ENCODE data around the gene GZMB.
"Not testable (repeated sequence)": the region's sequence is repeated elsewhere in the genome, so short reads cannot be mapped to it uniquely, and the experiment has no call there.

GZMB gene

DNA sequence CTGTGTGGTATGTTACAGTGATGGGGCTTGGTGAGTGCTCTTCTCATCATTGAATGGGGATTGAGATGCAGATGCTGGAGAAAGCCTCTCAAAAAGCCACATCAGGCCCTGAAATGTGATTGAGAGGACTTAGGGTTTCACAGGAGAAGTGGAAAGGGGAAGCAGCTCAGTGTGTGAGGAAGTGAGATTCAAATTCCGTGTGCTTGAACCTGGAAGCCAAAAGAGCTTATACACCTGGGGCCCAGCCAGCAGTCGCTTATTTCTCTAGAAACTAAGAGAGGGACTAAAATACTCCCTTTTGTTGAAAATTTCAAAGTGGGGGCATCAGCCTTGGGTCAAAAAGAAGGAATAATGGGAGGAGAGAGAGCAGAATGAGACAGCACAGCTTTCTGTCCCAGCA lies 39.1 kb upstream of the GZMB start:
- TF ChIP-seq POLR2AphosphoS5 (IDR thresholded peaks at IDR 0.05; ENCODE audit: borderline replicate concordance, low read depth, low read length) (no peak), FOXP2 (optimal IDR thresholded peaks at IDR 0.05; ENCODE audit: control extremely low read depth, extremely low read length, insufficient read depth) (no peak), EZH2 (IDR thresholded peaks at IDR 0.05) (no peak)
- no peak for DNase-seq (ENCODE audit: low read depth, low spot score)
- Histone ChIP-seq H3K9ac (ENCODE audit: insufficient read length) (no peak overlapping the region), H3K4me3 (no peak overlapping the region), H3K27ac (no peak overlapping the region), H3K9me3 (ENCODE audit: low read depth, low read length) (no peaks in the 10 kb centered on the region), H3K36me3 (ENCODE audit: insufficient read depth, low read length) (no peaks in the 10 kb centered on the region)

DNA sequence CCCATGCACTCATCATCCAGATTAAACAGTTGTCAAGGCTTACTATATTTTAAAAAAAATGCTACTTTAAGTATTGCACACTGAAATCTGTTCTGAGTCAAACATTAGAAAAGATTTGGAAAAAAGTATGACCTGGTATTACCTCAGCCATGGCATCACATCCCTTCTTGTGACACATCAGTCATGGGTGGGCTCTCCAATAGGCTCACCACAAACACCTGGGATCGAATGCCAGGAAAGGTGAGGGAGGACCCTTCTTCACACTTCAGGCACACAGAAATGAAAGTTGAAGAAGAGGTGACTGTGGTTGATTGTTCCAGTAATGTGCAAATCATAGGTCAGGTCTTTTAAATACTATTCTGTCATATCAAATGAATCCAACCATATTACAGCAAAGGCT lies 36.6 kb upstream of the GZMB start:
- Histone ChIP-seq H3K9me3 (ENCODE audit: low read depth, low read length) (no peaks in the 10 kb centered on the region), H3K27ac (no peak overlapping the region), H3K4me3 (no peak overlapping the region), H3K9ac (ENCODE audit: insufficient read length) (no peak overlapping the region), H3K36me3 (ENCODE audit: insufficient read depth, low read length) (no peaks in the 10 kb centered on the region)
- no peak for DNase-seq (ENCODE audit: low read depth, low spot score)
- TF ChIP-seq EZH2 (IDR thresholded peaks at IDR 0.05) (no peak), FOXP2 (optimal IDR thresholded peaks at IDR 0.05; ENCODE audit: control extremely low read depth, extremely low read length, insufficient read depth) (no peak), POLR2AphosphoS5 (IDR thresholded peaks at IDR 0.05; ENCODE audit: borderline replicate concordance, low read depth, low read length) (no peak)

DNA sequence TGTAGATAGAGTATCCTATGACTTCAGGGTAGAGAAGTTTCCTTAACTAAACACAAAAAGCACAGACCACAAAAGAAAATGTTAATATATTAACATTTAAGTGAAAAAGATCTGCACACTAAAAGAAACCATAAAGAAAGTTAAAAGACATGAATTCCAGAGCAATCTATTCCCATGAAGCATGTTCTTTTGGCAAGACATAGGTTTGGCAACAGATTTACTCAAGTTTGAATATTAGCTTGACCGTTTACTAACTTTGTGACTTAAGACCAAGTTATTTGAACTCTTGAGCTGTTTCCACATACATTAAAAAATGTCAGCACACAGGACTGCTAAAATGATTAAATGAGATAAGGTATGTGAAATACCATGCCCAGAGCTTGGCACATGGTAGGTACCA lies 35.7 kb upstream of the GZMB start:
- no peak overlapping the region for H3K9ac ChIP-seq (ENCODE audit: insufficient read length)
- TF ChIP-seq EZH2 (IDR thresholded peaks at IDR 0.05) (no peak), FOXP2 (optimal IDR thresholded peaks at IDR 0.05; ENCODE audit: control extremely low read depth, extremely low read length, insufficient read depth) (no peak), POLR2AphosphoS5 (IDR thresholded peaks at IDR 0.05; ENCODE audit: borderline replicate concordance, low read depth, low read length) (no peak)
- no peak for DNase-seq (ENCODE audit: low read depth, low spot score)
- no peak overlapping the region for H3K4me3 ChIP-seq
- H3K36me3 ChIP-seq (ENCODE audit: insufficient read depth, low read length) = no peaks in the 10 kb centered on the region
- no peaks in the 10 kb centered on the region for H3K9me3 ChIP-seq (ENCODE audit: low read depth, low read length)
- no peak overlapping the region for H3K27ac ChIP-seq

DNA sequence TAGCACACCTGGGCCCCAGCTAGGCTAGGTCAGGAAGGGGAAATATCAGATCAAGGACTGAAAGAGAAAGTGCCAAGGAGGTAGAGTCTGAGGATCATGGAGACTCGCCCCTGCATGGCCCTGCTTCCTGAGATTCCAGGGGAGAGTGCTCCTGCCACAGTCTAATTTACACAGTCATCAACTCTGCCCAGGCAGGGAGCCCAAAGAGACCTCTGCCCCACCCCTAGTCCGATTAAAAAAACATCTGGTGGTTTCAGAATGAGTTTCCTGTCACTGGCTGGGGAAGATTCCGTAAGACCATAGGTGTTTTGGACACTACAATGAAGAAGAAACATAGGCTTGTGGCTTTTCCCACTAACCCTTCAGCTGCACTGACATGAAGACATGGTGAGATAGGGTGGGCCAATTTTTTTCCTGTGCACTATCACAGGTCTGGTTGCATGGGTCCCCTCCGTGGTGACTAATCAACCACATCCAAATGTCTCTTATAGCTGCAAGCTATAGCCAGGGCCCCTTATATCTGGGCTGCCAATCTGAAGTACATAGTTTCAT lies 31.5 kb upstream of the GZMB start:
- DNase-seq (ENCODE audit: low read depth, low spot score) = no peak
- Histone ChIP-seq H3K9me3 (ENCODE audit: low read depth, low read length) (no peaks in the 10 kb centered on the region), H3K36me3 (ENCODE audit: insufficient read depth, low read length) (no peaks in the 10 kb centered on the region), H3K9ac (ENCODE audit: insufficient read length) (no peak overlapping the region), H3K27ac (no peak overlapping the region), H3K4me3 (no peak overlapping the region)
- TF ChIP-seq POLR2AphosphoS5 (IDR thresholded peaks at IDR 0.05; ENCODE audit: borderline replicate concordance, low read depth, low read length) (no peak), FOXP2 (optimal IDR thresholded peaks at IDR 0.05; ENCODE audit: control extremely low read depth, extremely low read length, insufficient read depth) (no peak), EZH2 (IDR thresholded peaks at IDR 0.05) (no peak)

DNA sequence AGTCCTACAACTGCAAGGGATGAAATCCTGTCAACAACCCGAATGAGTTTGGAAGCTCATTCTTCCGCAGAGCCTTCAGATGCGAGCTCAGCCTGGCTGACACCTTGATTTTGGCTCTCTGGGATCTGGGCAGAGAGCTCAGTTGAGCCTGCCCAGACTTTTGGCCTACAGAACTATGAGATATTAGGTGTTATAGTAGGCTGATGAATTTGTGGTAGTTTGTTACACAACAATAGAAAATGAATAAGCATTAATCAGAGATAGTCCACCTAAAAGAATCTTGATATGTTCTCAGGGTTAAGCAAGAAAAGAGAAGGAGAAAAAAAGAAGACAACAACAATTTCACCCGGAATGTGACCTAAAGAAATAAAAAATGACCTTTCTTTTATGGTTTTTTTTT lies 30.4 kb upstream of the GZMB start:
- no peak for TF ChIP-seq FOXP2 (optimal IDR thresholded peaks at IDR 0.05; ENCODE audit: control extremely low read depth, extremely low read length, insufficient read depth)
- TF ChIP-seq EZH2 (IDR thresholded peaks at IDR 0.05) = no peak
- no peak for TF ChIP-seq POLR2AphosphoS5 (IDR thresholded peaks at IDR 0.05; ENCODE audit: borderline replicate concordance, low read depth, low read length)
- H3K9me3 ChIP-seq (ENCODE audit: low read depth, low read length) = no peaks in the 10 kb centered on the region
- no peak overlapping the region for H3K4me3 ChIP-seq
- no peak for DNase-seq (ENCODE audit: low read depth, low spot score)
- H3K27ac ChIP-seq = no peak overlapping the region
- no peaks in the 10 kb centered on the region for H3K36me3 ChIP-seq (ENCODE audit: insufficient read depth, low read length)
- H3K9ac ChIP-seq (ENCODE audit: insufficient read length) = no peak overlapping the region

DNA sequence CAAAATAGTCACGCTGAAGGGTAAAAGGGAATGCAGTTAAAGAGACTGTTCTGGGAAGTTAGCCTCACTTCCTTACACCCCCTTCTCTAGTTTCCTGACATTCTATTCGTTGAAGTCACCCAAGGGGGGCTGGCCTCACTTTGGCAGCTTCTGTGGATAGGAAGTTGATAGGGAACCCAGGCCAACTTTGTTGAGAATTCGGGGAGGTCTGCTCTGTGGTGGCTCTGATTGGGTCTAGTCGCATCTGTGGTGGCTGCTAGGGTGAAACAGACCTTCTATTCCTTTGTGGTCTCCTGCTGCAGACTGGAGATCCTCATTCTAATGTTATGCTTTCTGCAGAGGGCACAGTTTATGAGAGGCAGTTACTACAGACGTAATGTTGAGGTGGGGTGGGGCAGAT lies 28.8 kb upstream of the GZMB start:
- TF ChIP-seq FOXP2 (optimal IDR thresholded peaks at IDR 0.05; ENCODE audit: control extremely low read depth, extremely low read length, insufficient read depth) (no peak), POLR2AphosphoS5 (IDR thresholded peaks at IDR 0.05; ENCODE audit: borderline replicate concordance, low read depth, low read length) (no peak), EZH2 (IDR thresholded peaks at IDR 0.05) (no peak)
- no peaks in the 10 kb centered on the region for H3K36me3 ChIP-seq (ENCODE audit: insufficient read depth, low read length)
- no peak for DNase-seq (ENCODE audit: low read depth, low spot score)
- H3K4me3 ChIP-seq = no peak overlapping the region
- H3K9ac ChIP-seq (ENCODE audit: insufficient read length) = no peak overlapping the region
- H3K27ac ChIP-seq = no peak overlapping the region
- H3K9me3 ChIP-seq (ENCODE audit: low read depth, low read length) = no peaks in the 10 kb centered on the region

DNA sequence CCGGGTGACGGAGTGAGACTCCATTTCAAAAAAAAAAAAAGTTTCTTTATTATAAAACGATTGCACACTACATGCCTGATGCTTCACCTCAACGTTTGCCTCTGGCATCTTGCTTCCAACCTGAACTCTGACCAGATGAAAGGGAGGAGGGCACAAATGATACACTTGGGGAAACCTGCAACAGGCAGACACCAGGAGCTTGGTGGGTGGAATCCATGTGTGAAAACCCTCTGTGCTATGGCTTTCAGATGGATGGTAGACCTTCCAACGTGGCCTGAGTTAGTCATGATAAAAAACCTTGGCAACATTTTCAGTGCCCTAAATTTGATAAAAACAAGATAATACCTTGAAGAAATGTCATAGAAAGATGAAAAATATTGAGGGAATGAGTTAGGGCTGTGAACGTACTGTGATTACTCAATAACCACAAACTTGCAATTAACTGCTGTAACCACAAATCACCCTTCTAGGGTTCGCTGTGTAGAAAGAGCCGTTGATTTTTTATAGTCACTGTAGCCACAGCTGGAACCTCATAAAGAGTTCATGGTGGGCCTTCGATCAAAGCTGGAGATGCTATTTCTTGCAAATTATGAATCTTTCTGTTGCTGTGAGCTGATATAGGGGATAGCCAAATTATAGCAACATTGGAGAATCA lies 26.1 kb upstream of the GZMB start:
- Histone ChIP-seq H3K36me3 (ENCODE audit: insufficient read depth, low read length) (no peaks in the 10 kb centered on the region), H3K27ac (no peak overlapping the region), H3K9ac (ENCODE audit: insufficient read length) (no peak overlapping the region), H3K4me3 (no peak overlapping the region), H3K9me3 (ENCODE audit: low read depth, low read length) (no peaks in the 10 kb centered on the region)
- TF ChIP-seq EZH2 (IDR thresholded peaks at IDR 0.05) = no peak
- TF ChIP-seq POLR2AphosphoS5 (IDR thresholded peaks at IDR 0.05; ENCODE audit: borderline replicate concordance, low read depth, low read length) = no peak
- TF ChIP-seq FOXP2 (optimal IDR thresholded peaks at IDR 0.05; ENCODE audit: control extremely low read depth, extremely low read length, insufficient read depth) = no peak
- no peak for DNase-seq (ENCODE audit: low read depth, low spot score)

DNA sequence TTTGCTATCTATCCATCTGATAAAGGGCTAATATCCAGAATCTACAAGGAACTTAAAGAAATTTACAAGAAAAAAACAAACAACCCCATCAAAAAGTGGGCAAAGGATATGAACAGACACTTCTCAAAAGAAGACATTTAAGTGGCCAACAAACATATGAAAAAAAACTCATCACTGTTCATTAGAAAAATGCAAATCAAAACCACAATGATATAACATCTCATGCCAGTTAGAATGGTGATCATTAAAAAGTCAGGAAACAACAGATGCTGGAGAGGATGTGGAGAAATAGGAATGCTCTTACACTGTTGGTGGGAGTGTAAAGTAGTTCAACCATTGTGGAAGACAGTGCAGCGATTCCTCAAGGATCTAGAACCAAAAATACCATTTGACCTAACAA lies 14.4 kb upstream of the GZMB start:
- H3K27ac ChIP-seq; H3K4me3 ChIP-seq; H3K36me3 ChIP-seq (ENCODE audit: insufficient read depth, low read length); H3K9ac ChIP-seq (ENCODE audit: insufficient read length); DNase-seq (ENCODE audit: low read depth, low spot score); H3K9me3 ChIP-seq (ENCODE audit: low read depth, low read length): not testable (repeated sequence)

DNA sequence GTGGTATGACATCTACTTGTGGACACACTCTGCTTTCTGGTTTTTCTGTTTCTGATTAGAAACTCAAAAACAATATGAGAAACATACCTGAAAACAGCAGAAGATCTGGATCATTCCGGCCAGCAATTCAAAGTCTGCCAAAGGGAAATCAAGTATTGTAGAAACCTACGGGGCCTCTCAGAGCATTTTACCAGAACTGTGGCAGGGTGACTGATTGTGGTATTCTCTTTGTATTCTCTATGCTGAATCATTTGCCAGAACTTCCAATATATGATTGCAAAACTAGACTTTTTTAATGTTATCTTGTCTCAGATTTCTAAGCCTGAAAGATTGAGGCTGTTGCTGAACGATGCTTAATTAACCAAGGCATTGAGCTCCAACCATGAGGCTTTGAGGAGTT lies 5.9 kb upstream of the GZMB start:
- Histone ChIP-seq H3K27ac (no peak overlapping the region), H3K9me3 (ENCODE audit: low read depth, low read length) (no peaks in the 10 kb centered on the region), H3K4me3 (no peak overlapping the region), H3K9ac (ENCODE audit: insufficient read length) (no peak overlapping the region), H3K36me3 (ENCODE audit: insufficient read depth, low read length) (no peaks in the 10 kb centered on the region)
- no peak for DNase-seq (ENCODE audit: low read depth, low spot score)
- TF ChIP-seq EZH2 (IDR thresholded peaks at IDR 0.05) (no peak), POLR2AphosphoS5 (IDR thresholded peaks at IDR 0.05; ENCODE audit: borderline replicate concordance, low read depth, low read length) (no peak), FOXP2 (optimal IDR thresholded peaks at IDR 0.05; ENCODE audit: control extremely low read depth, extremely low read length, insufficient read depth) (no peak)

Data from SK-N-MC (cell line).